ENCODE results near the gene ACAD9.

GRCh38 chr3:128873244-128874022 is 6.0 kb upstream of the ACAD9 start:
- TF ChIP-seq CTCF (IDR thresholded peaks at IDR 0.05) (no peak), POLR2A (IDR thresholded peaks at IDR 0.05) (no peak)
